ENCODE results near the gene IFI44L.
A peak's percentile ranks its signal among the peaks of the same experiment; 100 is the strongest.

The IFI44L gene

GRCh38 chr1:78607334-78607927, 12.8 kb upstream of the IFI44L start:
- no peak for DNase-seq

GRCh38 chr1:78607944-78608343, 12.3 kb upstream of the IFI44L start:
- no peak overlapping the region for H3K4me3 ChIP-seq (ENCODE audit: low read depth, low read length)
- no peak for DNase-seq
- TF ChIP-seq CTCF (IDR thresholded peaks at IDR 0.05; ENCODE audit: low read depth, low read length), result no peak

More at GRCh38 chr1:78607334-78607927, 12.8 kb upstream of the IFI44L start:
- peak; percentile 34; the same call in 1 of the 2 replicates for TF ChIP-seq CTCF (IDR thresholded peaks at IDR 0.05; ENCODE audit: low read depth, low read length)
- no peaks in the 10 kb centered on the region for H3K9me3 ChIP-seq
- no peaks in the 10 kb centered on the region for H3K36me3 ChIP-seq
- H3K27me3 ChIP-seq, result no peaks in the 10 kb centered on the region
- H3K4me3 ChIP-seq (ENCODE audit: low read depth, low read length), result no peak overlapping the region
- no peaks in the 10 kb centered on the region for H3K4me1 ChIP-seq

GRCh38 chr1:78617615-78618026, 2.6 kb upstream of the IFI44L start:
- Histone ChIP-seq H3K9me3 (no peaks in the 10 kb centered on the region), H3K4me1 (no peaks in the 10 kb centered on the region), H3K36me3 (no peaks in the 10 kb centered on the region), H3K4me3 (ENCODE audit: low read depth, low read length) (no peak overlapping the region), H3K27me3 (no peaks in the 10 kb centered on the region)
- DNase-seq, result peak; percentile 51
- peak; percentile 75 for TF ChIP-seq CTCF (IDR thresholded peaks at IDR 0.05; ENCODE audit: low read depth, low read length)

More at GRCh38 chr1:78607944-78608343, 12.3 kb upstream of the IFI44L start:
- Histone ChIP-seq H3K27me3 (no peaks in the 10 kb centered on the region), H3K4me1 (no peaks in the 10 kb centered on the region), H3K9me3 (no peaks in the 10 kb centered on the region), H3K36me3 (no peaks in the 10 kb centered on the region)

- no peak overlapping the region for H3K4me3 ChIP-seq (ENCODE audit: low read depth, low read length)
These were observed 1.2 kb upstream of the IFI44L start for GRCh38 chr1:78619032-78619431.

GRCh38 chr1:78619446-78619802, 824 bp upstream of the IFI44L start:
- Histone ChIP-seq H3K4me3 (ENCODE audit: low read depth, low read length) (no peak overlapping the region), H3K9me3 (no peaks in the 10 kb centered on the region), H3K27me3 (no peaks in the 10 kb centered on the region), H3K4me1 (no peaks in the 10 kb centered on the region), H3K36me3 (no peaks in the 10 kb centered on the region)
- DNase-seq, result no peak
- TF ChIP-seq CTCF (IDR thresholded peaks at IDR 0.05; ENCODE audit: low read depth, low read length), result no peak

More at GRCh38 chr1:78619032-78619431, 1.2 kb upstream of the IFI44L start:
- DNase-seq, result no peak
- Histone ChIP-seq H3K27me3 (no peaks in the 10 kb centered on the region), H3K9me3 (no peaks in the 10 kb centered on the region), H3K4me1 (no peaks in the 10 kb centered on the region), H3K36me3 (no peaks in the 10 kb centered on the region)
- no peak for TF ChIP-seq CTCF (IDR thresholded peaks at IDR 0.05; ENCODE audit: low read depth, low read length)

- H3K4me3 ChIP-seq (ENCODE audit: low read depth, low read length), result no peak overlapping the region
- no peaks in the 10 kb centered on the region for H3K4me1 ChIP-seq
- no peak for TF ChIP-seq CTCF (IDR thresholded peaks at IDR 0.05; ENCODE audit: low read depth, low read length)
- no peaks in the 10 kb centered on the region for H3K36me3 ChIP-seq
- no peak for DNase-seq
- no peaks in the 10 kb centered on the region for H3K9me3 ChIP-seq
- H3K27me3 ChIP-seq, result no peaks in the 10 kb centered on the region
These were observed 418 bp downstream of the IFI44L start for GRCh38 chr1:78620666-78621065.
